OCI-M2 (cell line): ENCODE results near the gene ULK3.

Experiments used
- DNase-seq: peaks from one replicate; lab custom pipeline; 2025; ENCODE audit not compliant: unreplicated experiment; lab: John Stamatoyannopoulos, UW

The ULK3 gene

DNA sequence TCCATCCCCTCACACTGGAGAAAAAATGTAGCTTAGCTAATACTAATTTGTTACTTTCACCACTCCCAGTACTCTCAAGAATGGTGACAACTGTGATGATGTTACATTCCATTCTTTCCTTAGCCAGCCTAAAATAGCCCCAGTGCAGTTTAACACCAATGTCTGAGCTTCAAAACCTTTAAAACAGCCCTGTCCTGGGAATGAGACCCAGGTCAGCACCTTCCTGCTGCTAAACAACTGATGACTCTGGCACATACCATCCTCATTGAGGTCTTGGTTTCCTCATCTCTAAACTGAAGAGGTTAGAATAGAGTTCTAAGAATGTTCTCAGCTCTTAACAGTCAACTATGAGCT lies 26.4 kb upstream of the ULK3 start:
- DNase-seq, result no peak

DNA sequence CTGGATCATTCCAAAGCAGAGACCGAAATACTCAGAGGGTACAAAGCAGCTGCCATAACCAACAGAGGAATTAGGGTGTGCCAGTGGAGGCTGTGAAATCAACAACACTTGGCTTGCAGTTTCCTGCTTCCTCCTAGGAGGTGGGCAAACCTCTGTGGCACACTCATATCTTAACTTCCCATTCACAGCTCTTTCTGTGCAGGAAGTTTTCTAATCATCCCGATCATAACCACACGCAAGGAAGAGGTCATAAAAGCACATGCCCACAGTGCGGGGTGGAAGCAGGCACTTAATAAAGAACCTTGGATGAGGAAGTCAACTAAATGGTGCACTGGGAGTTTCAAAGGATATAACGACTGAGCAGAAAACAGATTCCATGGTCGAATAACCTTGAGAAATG lies 25.1 kb upstream of the ULK3 start:
- no peak for DNase-seq

DNA sequence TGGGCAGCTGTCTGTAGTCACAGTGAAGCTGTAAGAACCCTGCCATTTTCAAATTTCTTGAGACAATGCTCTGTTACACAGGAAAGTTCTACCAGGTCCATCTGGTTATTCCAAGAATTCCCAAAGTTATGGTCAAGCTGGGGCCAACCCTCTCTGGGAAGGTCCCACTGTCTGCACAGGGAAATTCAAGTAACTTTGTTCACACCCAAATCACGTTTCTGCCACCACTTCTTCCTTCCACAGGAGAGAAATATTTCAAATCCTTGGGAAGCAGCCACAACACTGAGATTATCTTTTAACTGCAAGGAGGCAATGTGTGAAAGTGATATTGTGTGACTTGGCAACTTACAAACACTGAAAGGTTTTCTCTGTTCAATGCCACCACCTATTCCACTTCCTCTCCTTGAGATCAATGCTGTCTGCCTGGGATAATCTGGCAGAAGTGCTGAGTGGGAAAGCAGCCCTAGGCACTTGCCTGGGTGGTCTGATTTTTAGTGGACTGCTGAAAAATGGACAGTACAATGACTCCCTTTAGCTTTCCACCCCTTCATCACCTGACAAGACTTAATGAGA lies 24.6 kb upstream of the ULK3 start:
- no peak for DNase-seq

DNA sequence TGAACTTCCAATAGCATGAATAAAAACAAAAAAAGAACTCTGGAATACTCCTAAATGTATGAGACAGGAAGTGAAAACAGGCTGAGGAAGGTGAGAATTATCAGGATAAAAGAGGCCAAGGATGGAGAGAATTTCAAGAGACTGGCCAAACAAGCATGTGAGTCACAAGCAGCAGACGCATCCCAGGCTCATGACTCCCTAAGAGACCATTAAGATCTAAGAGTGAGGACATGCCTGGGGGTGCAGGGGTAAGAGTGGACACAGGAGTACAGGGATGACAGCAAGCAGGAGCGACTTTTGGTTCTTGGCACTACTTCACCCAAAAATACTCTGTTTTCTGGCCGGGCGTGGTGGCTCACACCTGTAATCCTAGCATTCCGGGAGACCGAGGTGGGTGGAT lies 23.1 kb upstream of the ULK3 start:
- DNase-seq, result no peak

DNA sequence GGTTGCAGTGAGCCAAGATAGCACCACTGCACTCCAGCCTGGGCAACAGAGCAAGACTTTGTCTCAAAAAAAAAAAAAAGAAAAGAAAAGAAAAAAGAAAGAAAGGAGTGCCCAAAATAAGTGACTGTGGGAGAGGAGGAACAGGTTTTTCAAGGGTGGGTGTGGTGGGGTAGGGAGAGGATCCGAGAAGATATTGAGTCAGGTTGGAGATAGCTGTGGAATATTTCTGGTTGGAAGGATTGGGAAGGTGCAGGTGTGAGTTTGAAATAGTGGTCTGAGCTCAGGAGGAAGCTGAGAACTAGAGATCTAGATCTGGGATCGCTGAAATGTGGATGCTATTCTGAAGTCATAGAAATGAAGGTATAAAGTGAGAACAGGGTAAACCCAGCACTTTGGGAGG lies 22.4 kb upstream of the ULK3 start:
- DNase-seq, result no peak

DNA sequence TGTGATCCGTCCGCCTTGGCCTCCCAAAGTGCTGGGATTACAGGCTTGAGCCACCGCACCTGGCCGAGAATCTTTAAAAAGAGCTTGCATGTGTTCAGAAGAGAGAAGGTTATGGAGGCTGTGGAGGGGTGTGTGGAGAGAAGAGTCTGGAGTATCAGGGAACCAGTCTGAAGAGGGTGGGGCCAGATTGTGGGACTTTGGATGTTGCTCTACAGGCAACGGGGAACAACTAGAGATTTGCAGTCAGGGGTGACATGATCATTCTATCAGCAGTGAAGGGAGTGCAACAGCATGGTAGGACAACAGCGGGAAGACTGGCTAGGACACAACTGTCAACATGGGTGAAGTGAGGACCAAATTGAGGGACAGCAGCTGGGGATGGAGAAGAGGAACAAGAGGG lies 21.3 kb upstream of the ULK3 start:
- no peak for DNase-seq

DNA sequence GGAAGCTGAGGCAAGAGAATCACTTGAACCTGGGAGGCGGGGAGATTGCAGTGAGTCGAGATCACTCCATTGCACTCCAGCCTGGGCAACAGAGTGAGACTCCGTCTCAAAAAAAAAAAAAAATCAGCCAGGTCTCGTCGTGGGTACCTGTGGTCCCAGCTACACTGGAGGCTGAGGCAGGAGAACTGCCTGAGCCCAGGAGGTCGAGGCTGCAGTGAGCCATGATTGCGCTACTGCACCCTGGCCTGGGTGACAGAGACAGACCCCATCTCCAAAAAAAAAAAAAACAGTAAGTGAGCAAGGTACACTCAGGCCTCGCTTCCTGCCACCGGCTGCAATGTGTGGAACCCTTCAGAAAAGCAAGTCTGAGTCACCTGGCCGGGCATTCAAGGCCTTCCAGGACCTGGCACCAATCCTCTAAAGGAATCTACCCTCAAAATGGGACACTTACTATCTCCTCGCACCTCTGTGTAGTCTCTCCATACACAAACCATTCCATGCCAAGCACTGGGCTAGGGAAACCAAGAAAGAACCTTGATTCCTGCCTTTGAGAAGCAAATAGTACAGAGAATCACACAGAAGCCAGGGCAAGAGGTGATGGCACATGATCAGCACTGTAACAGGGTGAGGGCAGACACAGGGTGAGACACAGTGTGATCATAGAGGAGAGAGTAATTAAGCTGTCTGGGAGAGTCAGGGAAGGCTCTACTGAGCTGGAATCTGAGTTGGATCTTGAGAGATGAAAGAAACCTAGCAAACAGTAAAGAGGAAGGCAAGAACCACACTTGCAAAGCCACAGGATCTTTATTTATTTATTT lies 20.5 kb upstream of the ULK3 start:
- no peak for DNase-seq

DNA sequence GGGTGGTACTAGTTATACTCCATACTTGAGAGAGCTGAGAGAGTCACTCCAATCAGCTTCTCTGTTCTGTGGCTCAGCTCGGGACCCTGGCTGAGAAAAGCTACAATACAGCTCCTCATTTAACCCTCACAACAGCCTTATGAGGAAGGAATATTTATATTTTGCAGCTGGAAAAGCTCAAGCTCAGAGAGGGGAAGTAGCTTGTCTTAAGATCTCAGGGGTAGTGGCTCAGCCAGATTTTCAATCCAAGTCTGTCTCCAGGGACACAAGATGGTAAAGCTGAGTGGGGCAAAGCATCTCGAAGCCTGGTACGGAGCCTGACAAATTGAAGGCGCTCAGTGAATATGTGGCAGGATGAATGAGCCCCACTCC lies 15.4 kb upstream of the ULK3 start:
- DNase-seq, result no peak

DNA sequence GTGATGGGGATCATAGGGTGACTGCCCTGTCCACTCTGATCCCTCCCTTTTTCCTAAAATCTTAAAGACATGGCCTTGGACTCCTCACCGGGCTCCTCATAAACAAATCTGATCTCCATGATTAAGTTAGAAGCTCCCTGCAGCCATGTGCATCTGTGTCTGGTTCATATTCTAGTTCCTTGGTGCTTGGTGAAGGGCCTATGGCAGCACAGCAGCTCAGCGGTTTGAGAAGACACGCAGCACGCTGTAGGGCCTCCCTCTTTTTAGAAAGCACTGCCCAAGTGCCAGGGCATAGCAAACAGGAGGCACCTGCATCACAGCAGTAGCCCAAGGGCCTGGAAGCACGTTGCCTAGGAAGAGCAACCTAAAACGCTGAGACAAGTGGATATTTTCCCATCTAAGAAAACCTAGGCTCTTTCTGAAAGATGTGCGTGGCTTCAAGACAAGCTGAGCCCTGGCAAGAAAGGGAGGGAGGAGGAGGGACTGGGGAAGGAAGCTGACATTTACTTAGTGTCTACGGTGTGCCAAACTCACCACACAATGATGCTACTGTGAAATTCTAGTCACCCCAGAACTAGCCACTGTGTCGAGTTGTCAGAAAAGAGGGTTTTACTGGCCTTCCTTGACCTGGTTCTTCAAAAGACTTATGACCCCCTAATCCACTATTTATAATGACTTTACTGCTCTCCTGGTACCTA lies 14.9 kb upstream of the ULK3 start:
- no peak for DNase-seq

DNA sequence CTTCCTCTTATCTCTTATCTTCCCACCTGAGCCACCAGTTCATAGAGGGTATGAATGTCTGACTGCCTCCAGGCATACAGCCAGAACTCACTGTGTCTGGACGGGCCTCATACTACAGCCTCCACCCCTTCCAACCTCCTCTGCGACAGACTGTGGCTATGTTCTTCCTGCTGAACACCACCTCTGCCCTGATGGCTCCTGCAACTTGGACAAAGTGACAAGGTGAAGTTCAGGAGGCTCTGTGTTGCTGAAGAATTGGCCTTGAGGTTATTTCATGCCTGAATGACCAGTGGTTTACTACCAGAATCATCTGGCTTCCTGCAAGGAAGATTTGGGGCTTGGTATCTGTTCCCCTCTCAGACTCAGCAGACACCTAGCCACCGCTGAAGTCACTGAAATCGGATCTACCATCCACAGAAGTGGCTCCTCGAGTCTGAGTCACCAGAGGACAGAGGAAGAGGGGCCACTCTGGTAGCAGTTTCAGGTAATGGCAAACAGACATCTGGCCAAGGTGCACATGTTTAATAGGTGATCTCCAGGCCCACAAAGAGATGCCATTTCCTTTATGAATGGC lies 14.2 kb upstream of the ULK3 start:
- no peak for DNase-seq

DNA sequence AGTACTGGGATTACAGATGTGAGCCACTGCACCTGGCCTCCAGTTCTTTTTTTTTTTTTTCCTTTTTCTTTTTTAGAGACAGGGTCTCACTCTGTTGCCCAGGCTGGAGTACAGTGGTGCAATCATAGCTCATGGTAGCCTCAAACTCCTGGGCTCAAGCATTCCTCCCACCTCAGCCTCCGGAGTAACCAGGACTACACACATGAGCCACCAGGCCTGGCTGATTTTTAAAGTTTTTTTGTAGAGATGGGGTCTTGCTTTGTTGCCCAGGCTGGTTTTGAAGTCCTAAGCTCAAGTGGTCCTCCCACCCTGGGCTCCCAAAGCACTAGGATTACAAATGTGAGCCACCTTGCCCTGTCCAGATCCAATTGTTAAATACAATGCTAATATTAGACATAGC lies 13.6 kb upstream of the ULK3 start:
- no peak for DNase-seq

DNA sequence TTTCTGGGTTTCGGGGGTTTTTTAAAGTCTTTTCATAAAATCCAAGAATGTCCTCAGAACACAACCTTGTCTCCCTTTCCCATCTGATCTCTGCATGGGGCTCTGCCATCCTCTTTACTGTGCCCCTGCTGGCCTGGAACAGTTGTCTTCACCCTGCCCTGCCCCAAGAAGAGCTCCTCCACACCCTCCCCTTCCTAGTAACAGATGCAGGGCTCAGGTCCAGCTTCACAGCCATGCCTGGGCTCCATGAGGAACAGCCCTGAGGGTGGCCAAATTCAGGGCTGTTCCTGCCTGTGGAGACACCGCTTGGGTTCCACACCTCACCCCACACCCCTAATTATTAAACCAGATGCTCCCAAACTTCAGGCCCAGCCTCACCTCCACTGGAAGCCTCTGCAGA lies 12.9 kb upstream of the ULK3 start:
- no peak for DNase-seq

DNA sequence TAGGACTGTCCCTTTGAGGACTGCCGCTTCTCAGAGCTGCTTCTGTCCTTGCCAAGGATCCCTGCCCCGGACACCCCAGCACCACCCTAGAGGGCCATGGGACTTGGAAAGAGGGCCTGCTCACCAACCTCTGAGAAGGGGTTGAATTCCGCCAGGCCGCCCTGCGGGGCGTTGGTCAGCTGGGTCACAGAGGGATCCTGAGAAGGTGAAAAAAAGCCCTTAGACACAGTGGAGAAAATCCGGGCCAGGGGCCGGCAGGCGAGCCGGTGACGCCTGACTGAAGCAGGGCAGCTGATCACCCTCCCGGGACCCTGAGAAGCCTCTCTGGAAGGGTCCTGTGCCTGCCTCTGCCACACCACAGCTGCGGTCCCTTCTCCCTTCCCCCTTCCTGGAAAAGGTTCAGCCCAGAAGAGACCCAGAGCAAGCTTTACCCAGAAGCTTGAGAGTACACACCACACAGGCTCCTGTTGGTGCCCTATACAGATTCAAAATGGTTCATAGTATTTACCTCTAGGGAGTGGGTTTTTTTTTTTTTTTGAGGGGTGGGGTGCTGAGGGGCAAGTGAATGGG lies 11.6 kb upstream of the ULK3 start:
- no peak for DNase-seq

DNA sequence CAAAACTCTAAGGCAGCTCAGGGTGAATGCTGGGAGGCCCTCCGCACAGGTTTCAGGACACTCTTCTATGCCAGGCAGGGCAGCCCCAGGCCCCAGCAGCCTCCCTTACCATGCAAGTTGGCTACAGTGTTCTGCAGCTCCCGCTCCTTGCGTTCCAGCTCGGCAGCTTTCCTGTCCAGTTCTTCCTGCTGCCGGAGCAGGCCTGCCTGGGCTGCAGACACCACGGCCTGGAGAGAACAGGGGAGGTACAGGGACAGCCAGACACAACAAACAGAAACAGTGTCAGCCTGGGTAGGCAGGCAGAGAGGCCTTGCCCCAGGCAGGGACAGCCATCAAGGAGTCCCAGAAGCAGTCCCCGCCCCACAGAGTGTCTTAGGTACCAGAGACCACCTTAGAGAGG lies 9.0 kb upstream of the ULK3 start:
- no peak for DNase-seq

DNA sequence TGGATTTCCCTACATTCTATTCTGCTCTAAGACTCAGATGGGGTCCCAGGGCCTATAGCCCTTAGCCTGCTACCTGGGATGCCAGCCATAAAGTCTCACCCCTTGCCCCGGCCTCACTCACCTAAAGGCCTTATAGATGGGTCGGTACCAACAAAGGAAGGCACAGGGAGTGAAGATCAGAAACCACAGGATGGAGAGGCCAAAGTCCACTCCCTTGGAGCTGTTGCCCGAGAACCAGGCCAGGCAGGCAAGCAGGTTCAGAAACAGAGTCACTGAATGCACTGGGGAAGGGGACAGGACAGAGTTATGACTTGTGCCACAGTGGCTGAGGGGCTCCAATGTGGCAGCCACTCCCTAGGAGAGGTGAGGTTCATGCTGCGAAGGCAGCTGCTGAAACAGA lies 7.4 kb upstream of the ULK3 start:
- DNase-seq, result no peak

DNA sequence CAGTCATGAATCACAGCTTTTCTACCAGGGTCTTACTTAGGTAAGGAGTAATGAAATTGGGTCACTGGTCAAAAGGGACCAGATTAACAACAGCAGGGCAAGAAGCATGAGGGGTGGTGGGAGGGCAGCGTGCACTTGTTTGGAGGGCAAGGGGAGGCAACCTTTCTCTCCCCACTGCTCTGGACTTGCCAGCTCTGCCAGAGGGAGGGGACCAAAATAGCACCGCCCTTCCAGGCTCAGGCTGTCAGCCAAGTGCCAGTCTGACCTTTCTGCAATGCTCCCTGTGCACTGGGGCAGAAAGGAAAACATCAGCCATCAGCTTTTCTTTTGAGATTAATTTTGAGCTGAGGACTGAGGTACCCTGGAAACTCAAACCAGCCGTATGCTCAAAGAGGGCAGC lies 4.5 kb upstream of the ULK3 start:
- DNase-seq, result no peak

DNA sequence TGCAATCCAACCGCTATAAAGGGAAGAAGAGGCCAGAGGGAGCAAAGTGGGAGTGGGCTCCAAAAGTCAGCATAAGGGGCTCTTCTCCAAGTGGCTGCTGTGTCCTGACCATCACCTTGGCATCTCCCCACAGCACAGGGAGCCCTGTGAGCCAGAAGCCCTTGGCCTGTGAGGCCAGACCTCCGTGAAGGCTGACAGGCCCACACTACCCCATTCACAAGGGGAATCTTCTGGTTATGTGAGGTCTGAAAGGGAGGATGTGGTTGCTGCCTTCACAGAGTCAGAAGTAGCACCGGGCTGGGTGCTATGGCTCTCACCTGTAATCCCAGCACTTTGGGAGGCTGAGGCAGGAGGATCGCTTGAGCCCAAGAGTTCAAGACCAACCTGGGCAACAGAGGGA lies 2.6 kb upstream of the ULK3 start:
- DNase-seq, result no peak

DNA sequence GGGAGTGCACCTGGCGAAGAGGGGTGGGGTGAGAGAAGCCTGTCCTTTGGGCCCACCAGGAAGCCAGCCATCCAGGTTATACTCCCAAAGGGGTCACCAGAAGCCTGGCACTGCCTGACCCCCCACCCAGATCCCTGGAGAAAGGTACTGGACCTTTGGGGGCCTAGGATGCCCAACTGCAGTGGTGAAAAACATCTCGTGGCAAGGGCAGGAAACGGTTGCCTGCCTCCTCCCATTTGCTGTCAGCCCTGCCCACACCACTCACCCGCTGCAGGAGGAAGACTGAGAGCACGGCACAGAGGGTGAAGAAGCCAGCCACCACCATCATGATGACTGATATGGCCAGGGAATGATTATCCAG lies 2.2 kb upstream of the ULK3 start:
- no peak for DNase-seq

DNA sequence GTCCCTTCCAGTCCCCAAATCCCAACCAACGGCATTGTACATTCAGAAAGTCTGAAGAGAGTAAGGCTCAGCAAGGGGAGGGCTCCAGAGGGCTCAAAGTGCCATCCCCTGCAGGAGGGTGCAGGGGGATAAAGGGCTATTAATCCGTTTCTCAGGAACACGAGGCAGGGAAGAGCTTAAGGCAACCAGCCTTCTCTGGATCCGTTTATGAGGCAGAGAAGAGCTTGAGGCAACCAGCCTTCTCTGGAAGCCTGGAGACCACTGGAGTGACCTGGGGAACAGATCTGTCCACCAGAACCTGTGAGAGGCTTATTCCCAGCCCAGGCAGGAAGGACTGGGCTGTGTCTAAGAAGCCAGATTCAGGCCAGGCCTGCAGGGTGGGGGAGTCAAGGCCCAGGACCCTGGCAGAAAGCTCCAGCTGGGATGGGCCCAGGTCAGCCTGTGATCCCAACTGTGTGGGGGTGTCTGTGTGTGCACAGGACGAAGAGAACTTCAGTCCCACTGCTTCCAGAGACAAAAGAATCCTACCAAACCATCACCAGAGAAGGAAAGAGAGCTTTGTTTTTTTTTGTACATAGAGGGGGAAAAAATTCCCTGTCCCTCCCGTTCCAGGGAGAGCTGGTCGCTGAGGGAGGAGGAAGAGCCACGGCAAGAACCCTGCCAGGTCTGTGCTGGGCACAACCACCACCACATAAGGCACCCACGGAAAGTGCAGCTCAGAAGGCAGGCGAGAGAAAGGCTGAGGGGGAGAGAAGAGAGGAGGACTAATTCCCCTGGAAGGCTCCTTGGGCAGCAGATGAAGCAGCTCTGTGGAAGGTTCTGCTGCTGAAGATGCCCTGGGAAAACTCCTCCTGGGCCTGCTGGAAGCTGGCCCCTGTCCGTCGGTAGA lies 1.6 kb upstream of the ULK3 start:
- DNase-seq, result no peak

DNA sequence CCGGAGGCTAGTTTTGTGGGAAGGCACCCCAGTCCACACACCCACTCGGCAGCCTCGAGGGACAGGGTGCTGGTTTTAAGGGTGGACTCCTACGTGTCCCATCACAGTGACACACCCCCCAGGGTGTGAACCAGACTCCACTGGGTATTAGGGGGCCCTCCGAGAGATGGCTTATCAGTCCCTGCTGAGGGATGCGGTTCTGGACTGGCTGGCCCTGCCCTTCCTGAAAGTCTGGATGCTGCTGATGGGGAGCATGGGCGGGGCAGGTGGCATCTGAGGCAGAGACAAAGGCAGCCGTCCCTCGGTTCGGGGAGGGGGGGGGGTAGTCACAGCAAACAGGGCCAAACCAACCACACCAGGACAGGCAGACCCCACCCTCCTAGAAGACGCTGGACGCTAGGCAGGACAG lies 939 bp upstream of the ULK3 start:
- DNase-seq, result no peak

DNA sequence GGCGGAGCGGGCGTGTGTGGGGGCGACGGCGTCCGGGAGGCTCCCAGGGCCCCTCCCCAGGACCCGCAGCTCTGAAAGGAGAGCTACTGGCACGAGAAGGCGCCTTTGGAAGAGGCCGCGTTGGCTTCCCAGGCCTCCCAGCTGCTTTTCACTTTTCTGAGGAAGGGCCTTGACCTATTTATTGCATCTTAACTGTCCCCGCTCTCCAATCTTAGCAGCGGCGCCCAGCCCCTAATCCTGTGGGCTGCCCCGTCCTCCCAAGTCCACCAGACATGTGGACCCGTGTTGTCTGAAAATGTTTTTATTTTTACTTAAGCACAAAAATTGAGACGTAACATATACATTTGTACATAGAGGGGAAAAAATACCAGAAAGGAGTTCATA lies 481 bp upstream of the ULK3 start:
- no peak for DNase-seq
